Choroid plexus epithelial cell (primary cell): ENCODE results near the gene CAPN2.
A peak's percentile ranks its signal among the peaks of the same experiment; 100 is the strongest.
"Not testable (repeated sequence)": the region's sequence is repeated elsewhere in the genome, so short reads cannot be mapped to it uniquely, and the experiment has no call there.

Experiments
- DNase-seq: peaks from one replicate; pipeline ENCODE4 v3.0.0-alpha.2; 2010; ENCODE audit warnings: low read depth
- H3K4me3 ChIP-seq: 2 replicates; pipeline ENCODE4 v1.5.1; 2011; ENCODE audit warnings: low read depth, mild to moderate bottlenecking, control low read depth, low read length, moderate library complexity
- TF ChIP-seq, protein P1 (sequence below): conservative IDR thresholded peaks from 2 replicates; pipeline ENCODE4 v1.5.1; 2011; ENCODE audit warnings: low read depth, mild to moderate bottlenecking, control low read depth, inconsistent platforms, low read length, moderate library complexity

CAPN2 gene

GRCh38 chr1:223794136-223794880, 82.0 kb downstream of the CAPN2 start:
- H3K4me3 ChIP-seq, result no peak overlapping the region
- TF ChIP-seq, protein P1, sequence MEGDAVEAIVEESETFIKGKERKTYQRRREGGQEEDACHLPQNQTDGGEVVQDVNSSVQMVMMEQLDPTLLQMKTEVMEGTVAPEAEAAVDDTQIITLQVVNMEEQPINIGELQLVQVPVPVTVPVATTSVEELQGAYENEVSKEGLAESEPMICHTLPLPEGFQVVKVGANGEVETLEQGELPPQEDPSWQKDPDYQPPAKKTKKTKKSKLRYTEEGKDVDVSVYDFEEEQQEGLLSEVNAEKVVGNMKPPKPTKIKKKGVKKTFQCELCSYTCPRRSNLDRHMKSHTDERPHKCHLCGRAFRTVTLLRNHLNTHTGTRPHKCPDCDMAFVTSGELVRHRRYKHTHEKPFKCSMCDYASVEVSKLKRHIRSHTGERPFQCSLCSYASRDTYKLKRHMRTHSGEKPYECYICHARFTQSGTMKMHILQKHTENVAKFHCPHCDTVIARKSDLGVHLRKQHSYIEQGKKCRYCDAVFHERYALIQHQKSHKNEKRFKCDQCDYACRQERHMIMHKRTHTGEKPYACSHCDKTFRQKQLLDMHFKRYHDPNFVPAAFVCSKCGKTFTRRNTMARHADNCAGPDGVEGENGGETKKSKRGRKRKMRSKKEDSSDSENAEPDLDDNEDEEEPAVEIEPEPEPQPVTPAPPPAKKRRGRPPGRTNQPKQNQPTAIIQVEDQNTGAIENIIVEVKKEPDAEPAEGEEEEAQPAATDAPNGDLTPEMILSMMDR, result no peak
- peak; percentile 62 for DNase-seq

DNA sequence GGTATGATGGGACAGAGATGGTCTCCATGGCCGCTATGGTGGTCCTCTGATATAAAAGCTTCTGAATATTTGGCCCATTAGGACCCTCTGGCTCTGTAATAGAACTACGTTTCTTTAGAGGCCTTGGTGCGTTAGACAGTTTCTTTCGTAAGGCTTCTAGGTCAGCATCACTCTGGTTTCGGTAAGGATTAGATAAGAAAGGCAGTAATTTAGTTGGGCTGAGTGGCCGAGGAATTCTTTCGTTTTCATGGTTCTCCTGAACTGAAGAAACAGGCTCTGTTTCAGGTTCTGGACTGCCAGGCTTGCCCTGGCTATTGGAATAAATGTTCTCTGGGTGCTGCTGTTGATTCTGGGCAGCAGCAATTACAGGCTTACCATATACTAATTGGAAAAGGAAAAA, 83.9 kb downstream of the CAPN2 start:
- no peak for DNase-seq
- TF ChIP-seq, protein P1, result no peak

GRCh38 chr1:223802032-223802431, 89.7 kb downstream of the CAPN2 start:
- TF ChIP-seq, protein P1, result no peak
- no peak for DNase-seq
- H3K4me3 ChIP-seq, result no peak overlapping the region

More for the DNA sequence above, 83.9 kb downstream of the CAPN2 start:
- no peak overlapping the region for H3K4me3 ChIP-seq

- H3K4me3 ChIP-seq, result no peak overlapping the region
- no peak for DNase-seq
- TF ChIP-seq, protein P1, result no peak
Observed at GRCh38 chr1:223802602-223803001, 90.3 kb downstream of the CAPN2 start.

DNA sequence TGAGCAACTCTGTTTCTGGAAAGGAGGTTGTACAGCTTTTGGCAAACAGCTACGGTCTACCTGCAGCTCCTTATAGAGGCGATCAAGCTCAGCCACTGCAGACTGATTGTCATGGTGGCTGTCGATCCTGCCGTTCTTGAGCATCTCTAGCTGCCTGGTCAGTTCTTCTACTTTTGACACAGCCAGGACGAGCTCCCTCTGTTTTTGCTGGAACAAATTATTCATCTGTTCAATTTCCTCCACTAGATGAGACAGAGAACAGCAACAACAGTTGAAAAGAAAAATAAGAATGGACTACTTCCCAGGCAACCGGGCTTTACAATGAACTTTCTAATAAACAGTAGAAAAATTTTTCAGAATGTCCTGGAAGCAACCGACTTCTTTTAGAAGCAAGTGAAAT, 90.9 kb downstream of the CAPN2 start:
- TF ChIP-seq, protein P1, result no peak
- no peak for DNase-seq
- no peak overlapping the region for H3K4me3 ChIP-seq

- not testable (repeated sequence) for H3K4me3 ChIP-seq, DNase-seq
Observed at GRCh38 chr1:223809905-223810304, 97.6 kb downstream of the CAPN2 start.

DNA sequence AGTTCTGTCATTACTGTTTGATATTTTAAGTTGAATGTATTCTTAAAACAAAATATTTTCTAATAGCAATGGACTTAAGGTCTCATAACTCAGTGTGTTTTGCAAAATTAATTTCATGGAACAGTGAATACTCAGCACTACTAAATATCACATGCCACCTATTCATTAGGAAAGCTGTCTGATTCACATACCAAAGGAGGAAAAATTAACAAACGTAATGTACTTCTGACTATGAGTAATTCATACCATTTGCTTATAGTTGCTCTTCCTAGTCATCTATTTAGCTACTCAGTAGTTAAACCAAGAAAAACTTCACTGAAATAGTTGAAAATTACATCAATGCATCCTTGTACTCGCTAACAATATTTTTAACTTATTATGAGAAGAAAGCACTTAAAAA, 98.2 kb downstream of the CAPN2 start:
- TF ChIP-seq, protein P1, result no peak
- DNase-seq, result no peak
- no peak overlapping the region for H3K4me3 ChIP-seq
